HUDEP-2 (cell line): ENCODE measurements around the gene PSPC1.

ENCODE experiments used
- DNase-seq, 76 experiments: peaks; one replicate each; lab custom pipeline; 2025; ENCODE audit not compliant: unreplicated experiment in 76 of 76; lab: John Stamatoyannopoulos, UW

The PSPC1 gene

DNA sequence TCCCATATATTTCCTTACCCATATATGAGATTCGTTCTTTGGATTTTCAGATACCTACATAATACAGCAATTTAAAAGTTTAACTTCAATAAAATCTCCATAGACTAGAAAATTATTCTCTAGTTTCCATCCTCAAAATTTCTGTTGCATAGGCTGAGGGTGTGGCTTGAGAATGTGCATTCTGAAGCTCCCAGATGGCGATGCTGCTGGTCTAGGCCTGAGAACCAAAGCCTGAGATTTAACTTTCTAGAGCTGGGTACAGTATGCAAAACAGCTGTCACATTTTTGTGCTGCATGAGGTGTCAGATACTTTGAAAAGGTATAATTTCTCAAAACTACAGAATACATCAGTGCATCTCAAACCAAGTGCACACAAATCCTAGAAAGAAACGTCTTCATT, 106.6 kb downstream of the PSPC1 start:
- no peak for DNase-seq

DNA sequence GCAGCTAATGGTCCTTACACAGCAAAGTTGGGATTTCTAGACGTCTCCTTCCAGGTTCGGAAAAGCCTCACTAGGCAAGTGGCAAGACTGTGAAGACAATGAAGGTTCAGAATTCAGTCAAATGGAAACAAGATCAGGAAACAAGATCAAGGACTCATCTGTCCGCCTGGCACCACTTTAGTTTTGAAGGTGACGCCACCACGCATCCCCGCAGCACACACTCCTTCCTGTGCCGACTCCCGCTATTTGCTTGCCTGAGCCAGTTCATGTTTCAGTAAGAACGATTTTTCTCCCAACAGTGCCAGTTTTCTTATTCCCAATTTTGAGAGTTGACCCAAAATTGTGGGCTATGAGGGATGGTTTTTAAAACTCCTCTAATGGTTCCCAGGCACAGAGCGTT, 107.8 kb downstream of the PSPC1 start:
- no peak for DNase-seq

DNA sequence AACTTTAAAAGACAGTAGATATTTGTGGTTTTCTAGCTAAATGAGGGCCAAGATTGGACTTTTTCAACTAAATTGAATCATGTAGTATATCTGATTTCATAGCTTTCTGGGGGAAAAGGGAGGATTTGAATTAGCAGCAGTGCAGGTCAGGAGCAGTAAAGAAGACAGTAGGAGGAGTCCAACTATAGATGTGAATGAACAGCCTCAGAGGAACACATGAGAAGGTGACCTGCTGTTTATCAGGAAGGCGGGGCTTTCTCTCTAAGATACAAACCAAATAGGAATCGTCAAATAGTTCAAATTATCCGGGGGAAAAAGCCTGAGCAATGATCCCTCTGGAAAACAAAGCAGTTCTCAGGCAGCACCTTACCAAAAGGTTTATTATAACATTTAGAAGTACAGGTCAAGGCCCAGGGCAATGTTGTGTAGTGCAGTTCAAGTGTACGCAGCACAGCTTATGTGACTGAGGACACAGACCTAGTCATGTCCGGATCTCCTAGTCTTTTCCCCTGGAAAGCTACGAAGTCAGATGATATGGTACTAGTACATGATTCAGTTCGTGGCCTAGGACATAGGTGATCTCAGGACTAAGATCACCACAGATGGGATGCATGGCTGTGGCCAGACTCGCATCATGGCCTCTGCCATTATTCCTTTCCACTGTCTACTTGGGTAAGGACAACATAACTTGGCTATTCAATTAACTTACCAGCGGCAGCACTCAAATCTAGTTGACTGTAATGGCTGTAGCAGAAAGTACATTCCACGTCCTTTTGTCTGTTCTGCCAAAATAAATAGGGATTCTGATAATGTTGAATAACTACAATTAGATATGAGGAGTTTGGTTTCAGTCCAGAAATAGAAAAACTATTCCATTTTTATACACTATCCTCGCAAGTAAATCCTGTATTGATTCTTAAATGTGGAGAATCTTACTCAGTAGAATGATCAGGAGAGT, 109.0 kb downstream of the PSPC1 start:
- DNase-seq: no peak

DNA sequence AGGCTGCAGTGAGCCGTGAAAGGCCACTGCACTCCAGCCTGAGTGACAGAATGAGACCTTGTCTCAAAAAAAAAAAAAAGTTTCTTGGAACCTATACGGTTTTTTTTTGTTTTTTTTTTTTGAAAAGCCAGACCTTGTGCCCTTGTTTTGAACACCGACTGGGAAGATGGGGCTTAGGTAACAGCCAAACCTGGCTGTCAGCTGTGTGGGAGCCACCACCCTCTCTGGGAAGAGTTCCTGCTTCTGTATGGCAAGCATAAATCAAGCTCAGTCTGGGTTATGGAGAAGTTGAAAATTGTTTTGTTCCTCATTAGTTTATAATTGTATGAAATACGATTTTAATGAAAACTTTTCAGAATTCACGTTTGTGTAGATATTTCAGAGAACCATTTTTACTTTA, 109.8 kb downstream of the PSPC1 start:
- DNase-seq: no peak

DNA sequence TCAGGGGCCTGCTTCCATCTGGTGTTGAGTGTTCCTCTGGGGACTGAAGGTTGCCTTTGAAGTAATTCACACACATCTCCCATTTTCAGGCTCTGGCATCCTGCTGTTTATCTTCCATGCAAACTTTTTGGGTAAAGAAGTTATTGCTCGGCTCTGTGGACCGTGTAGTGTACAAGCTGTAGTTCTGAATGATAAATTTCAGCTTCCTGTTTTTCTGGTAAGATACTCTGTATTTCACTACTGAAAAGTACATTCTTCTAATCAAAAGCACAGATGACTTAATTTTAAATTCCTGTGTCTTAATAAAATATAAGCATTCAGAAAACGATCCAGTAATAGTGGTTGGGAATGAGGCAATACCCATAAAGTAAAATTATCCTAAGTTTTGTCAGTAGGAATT, 112.6 kb downstream of the PSPC1 start:
- DNase-seq: no peak

DNA sequence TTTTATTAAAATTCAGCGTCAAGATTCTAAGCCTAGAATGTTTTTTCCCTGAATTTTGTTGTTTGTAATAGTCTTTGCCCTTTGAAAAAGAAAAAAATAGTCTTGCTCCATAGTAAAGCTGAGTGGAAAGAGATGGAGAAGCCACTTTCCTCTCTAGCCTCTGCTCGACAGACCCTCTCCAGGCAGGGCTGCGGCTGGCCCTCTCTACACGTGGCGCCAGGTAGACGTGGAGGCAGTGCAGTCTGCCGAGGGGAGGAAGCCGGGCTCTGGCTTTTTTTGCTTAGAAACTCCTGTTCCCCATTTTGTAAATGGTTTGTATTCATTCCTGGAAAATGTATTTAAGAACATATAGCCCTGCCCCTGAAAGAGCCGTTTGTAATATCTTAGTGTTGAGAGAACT, 114.0 kb downstream of the PSPC1 start:
- no peak for DNase-seq

DNA sequence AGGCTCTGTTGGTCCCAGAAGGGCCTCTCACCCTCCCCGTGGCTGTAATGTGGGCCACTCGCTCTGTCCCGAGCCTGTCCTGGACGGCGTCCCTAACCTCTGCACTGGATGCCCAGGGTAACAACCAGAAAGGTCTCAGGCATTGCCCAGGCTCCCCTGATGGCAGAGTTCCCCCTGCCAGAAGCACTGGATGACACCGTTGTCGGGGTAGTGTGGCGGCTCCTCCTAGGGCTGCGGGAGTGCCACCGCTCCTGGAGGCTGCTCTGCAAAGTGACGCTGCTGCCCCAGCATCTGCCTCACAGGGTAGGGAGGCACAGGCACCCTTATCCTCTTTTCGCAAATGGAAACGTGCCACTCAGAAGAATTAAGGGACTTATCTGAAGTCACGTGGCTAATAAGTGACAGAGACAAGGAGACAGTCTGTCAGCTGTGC, 117.3 kb downstream of the PSPC1 start:
- no peak for DNase-seq

DNA sequence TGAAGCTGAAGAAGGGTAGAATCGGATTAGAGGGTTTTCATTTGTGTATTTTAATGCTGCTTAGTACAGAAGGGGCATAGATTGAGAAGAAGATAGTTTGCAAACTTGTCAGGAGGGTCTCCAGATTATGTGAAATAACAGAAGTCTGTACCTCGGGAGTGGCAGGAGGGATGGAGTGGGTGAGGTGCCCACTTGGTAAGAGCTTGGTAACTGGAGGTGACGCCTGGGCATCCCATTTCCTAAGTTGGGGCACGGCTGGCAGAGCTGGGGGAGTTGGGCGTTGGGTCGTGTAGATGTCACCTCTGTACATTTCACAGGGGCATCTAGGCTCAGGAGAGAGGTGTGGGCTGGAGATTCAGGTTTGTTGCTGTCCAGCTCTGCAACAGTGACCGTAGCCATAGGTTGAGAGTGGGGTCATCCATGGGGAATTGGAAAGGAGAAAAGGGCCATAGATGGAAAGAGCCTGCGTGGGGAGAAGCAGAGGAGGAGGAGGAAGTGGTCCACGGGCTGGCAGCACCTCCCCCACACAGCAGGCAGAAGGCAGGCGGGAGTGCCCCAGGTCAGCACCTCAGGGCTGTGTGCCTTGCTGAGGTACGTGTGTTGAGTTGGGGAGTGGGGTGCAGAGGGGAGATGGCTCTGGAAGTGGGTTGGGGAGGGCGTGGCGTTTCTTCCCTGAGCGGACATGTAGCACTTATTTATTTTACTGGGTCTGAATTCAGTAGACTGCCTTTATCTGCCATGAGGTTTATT, 118.1 kb downstream of the PSPC1 start:
- DNase-seq: no peak

DNA sequence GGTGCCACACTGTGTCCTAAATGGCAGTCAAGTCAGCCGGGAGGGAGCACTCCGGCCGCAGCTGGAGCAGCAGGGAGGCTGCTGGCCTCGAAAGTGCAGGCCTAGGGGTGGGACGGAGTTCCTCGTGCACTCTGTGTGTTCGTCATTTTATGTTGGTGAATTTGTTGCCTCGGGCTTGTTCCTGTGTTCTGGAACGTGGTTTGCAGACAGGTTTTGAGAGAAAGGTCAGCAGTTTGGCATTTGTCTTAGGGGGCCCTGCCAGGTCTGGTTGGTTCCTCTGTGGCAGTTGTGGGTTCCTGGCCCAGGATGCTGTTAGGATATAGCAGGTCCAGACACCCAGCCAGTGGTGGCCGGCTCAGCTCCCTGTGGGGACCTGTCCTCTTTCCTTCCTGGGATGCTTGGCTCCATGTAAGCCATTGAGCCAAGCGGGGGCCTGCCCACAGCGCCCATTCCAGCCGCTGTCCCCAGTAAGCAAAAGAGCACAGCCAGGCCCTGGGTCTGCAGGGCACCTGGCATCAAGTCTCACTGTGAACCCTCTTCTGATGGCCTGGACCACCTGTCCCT, 119.2 kb downstream of the PSPC1 start:
- no peak for DNase-seq

DNA sequence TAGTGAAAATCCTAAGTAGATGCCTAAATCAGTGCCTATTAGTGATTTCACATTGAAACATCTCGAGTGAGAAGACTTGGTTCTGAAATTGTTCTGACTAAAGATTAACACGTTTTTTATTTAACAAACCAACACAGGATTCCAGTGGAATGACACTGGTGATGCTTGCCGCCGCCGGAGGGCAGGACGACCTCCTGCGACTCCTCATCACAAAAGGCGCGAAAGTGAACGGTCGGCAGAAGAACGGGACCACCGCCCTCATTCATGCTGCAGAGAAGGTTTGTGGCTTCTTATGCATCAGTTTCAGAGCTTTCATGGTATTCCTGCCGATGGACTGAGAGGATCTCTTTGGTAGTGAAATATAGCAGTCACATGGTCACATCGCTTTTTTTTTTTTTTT, 121.2 kb downstream of the PSPC1 start:
- DNase-seq: no peak

DNA sequence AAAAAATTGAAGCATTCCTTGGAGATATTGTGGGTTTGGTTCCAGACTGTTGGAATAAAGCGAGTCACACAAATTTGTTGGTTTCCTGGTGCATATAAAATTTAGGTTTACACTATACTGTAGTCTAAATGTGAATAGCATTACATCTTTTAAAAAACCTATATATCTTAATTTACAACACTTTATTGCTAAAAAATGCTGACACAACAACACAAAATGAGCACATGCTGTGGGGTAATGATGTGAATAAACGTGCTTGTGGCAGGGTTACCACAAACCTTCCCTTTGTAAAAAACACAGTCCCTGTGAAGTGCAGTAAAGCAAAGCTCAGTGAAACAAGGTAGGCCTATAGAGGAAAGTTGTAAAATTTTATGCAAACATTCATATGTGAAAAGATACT, 121.6 kb downstream of the PSPC1 start:
- DNase-seq: no peak

DNA sequence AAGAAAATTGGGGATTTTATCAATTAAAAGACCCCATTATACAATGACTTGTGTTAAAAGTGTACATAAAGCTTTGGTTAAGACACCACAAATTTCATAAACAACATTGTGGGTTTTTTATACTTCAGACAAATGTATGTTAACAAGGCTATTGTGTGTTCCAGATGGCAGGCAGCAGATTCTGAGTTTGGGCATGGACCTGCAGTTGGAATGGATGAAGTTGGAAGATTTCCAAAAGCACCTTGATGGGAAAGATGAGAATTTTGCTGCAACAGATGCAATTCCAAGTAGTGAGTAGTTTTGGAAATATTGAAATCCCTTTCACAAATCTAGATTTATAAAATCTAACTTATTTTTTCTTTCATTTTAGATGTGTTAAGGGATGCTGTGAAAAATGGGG, 123.9 kb downstream of the PSPC1 start:
- DNase-seq: no peak

DNA sequence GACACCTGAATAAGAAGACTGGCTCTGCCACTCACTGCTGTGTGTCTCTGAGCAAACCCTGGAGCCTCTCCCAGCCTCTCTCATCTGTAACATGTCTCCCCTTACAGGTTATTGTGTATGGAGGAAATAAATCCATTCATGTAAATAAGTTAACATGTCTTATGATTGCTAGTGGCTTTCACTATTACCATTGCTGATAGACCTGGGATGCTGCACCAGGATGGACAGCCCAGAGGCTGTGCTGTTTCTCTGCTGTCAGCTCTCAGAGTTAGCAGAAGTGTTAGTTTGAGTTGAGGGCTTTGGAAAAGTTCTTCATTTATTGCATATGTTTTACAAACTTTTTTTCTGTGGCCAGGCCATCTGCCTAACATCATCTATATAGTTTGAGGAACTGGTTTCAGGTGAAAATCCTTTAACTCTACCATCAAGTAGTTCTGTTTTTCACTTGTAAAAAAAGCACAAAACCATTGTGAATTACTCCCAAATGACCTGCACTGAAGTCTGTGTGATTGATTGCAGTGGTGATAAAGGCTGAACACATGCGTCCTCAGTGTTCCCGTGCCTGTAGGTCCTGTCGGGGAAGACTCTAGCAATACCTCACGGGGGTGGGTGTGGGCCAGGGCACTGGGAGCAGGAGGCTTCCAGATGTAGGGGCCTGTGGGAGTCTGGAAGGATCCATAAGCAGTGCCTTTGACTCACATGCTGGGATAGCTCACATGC, 124.7 kb downstream of the PSPC1 start:
- no peak for DNase-seq
